Fibroblast of the aortic adventitia (primary cell): Measurements from ENCODE around the gene ZFHX3. TPM values are rescaled to one million over a fixed set of nuclear protein-coding genes. Genes with fewer than 3 reads are reported as not detected.
A peak's percentile ranks its signal among the peaks of the same experiment; 100 is the strongest.

Experiments used
- DNase-seq: peaks from one replicate; pipeline ENCODE4 v3.0.0-alpha.2; 2010; ENCODE audit warnings: low read depth
- H3K4me3 ChIP-seq: 2 replicates; pipeline ENCODE4 v1.5.1; 2011; ENCODE audit warnings: low read depth, mild to moderate bottlenecking, control low read depth, low read length, moderate library complexity
- total RNA-seq: library from RNA; depleted of rRNA; stranded (reverse); fragments of >200 nt; gene quantifications from 2 replicates; pipeline ENCODE4 v1.2.3, GENCODE V29; 2012; ENCODE audit warnings: low replicate concordance
- TF ChIP-seq, protein P1 (sequence below): IDR thresholded peaks from 2 replicates; pipeline ENCODE4 v1.5.1; 2011; ENCODE audit warnings: mild to moderate bottlenecking, low read length, control low read depth, inconsistent platforms; ENCODE audit not compliant: insufficient read depth

The ZFHX3 gene
- total RNA-seq, 1 donor, result 8.1 TPM

DNA sequence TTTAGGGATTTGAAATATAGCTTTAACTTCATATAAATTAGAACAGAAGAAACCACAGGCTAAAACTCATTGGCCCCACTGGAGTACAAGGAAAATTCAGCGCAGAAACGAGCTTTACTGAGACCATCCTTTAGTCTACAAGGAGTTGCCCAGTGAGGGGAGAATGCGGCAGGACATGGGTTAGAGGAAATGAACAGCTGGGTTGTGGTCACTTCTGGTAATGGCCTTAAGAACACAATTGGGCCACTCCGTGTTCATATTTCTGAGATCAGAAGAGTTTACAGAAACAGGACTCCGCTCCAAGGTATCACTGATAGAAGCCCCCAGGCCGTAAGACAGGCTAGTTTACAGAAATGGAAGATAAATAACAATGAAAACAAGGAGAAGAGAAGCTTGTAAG lies 188.3 kb downstream of the ZFHX3 start:
- no peak for DNase-seq
- no peak overlapping the region for H3K4me3 ChIP-seq
- TF ChIP-seq, protein P1, sequence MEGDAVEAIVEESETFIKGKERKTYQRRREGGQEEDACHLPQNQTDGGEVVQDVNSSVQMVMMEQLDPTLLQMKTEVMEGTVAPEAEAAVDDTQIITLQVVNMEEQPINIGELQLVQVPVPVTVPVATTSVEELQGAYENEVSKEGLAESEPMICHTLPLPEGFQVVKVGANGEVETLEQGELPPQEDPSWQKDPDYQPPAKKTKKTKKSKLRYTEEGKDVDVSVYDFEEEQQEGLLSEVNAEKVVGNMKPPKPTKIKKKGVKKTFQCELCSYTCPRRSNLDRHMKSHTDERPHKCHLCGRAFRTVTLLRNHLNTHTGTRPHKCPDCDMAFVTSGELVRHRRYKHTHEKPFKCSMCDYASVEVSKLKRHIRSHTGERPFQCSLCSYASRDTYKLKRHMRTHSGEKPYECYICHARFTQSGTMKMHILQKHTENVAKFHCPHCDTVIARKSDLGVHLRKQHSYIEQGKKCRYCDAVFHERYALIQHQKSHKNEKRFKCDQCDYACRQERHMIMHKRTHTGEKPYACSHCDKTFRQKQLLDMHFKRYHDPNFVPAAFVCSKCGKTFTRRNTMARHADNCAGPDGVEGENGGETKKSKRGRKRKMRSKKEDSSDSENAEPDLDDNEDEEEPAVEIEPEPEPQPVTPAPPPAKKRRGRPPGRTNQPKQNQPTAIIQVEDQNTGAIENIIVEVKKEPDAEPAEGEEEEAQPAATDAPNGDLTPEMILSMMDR, result no peak

DNA sequence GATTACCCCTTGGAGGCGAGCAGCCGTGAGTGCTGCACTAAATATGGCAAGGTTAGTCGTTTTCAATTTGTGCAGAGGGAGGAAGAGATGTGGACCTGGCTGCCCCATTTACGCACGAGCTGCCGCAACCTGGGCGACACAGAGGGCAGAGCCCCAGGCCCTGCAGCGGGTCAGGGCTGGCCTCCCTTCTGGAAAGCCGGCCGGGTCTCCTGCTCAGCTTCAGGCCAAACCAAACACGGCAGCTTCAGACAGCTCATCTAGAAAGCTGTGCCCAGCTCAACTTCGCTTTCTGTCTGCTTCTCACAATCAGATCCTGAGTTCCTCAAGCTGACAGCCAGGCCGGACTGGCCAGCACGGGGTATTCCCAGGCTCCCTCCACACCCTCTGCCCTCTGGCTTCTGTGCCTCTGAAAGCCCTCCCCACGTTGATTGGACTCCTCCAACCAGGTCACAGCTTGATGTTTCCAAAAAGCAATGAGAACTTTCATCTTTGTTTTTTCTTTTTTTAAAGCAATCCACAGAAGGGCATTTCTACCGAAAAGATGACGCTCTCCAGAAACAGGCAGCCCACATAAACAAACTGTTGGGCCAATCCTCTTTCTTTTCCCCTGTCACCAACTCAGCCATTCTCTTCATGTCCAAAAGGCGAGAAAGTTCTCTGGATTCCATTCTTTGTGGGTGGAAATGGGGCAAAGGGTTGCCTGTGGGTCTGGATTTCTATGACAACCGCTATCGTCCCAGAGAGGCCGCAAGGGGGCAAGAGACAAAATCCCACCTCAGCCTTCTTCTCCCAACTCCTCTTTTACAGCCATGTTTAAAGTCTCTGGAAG lies 189.0 kb downstream of the ZFHX3 start:
- H3K4me3 ChIP-seq, result peak overlapping the region; percentile 37
- peak; percentile 60 for DNase-seq
- TF ChIP-seq, protein P1, result no peak

GRCh38 chr16:72857834-72858664 lies 189.9 kb downstream of the ZFHX3 start:
- TF ChIP-seq, protein P1, result no peak
- peak overlapping the region; percentile 37 for H3K4me3 ChIP-seq
- no peak for DNase-seq

- H3K4me3 ChIP-seq, result no peak overlapping the region
- TF ChIP-seq, protein P1, result peak; percentile 40
- DNase-seq, result no peak
Observed at GRCh38 chr16:72856797-72857196, 191.1 kb downstream of the ZFHX3 start.

DNA sequence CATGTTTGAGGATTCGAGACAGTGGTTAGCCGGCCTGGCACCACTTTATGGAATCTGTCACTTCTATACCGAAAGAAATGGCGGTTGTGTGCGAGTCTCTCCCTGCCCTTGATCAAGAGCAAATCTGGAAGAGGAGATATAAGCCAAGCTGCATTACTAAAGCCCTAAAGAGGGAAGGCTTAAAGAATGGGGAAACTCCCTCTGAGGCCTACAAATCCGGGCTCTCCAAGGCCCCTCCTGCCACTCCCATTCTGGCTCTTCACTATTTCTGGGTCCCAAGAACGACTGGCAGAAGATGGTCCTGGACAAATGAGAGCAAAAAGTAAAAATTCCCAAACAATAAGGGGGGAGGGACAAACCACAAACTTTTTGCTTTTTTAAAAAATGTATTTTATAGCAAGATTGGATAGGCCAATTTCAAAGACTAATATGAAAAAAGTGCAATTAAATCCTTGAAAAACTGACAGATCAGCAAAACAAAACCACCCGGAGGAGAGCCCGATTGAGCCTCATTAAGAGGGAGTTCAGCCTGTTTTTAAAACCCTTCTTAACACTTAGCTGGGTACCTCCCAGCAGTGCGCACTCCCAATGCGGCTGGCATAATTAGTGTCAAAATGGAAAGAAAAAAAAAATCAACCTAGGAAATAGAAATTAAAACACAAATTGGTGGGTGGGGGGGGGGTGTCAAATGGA lies 193.5 kb downstream of the ZFHX3 start:
- no peak for DNase-seq
- TF ChIP-seq, protein P1, result no peak
- H3K4me3 ChIP-seq, result no peak overlapping the region

GRCh38 chr16:72853575-72854266 lies 194.2 kb downstream of the ZFHX3 start:
- TF ChIP-seq, protein P1, result no peak
- DNase-seq, result no peak
- no peak overlapping the region for H3K4me3 ChIP-seq
